SK-N-SH treated with all-trans-retinoic acid at 6 μM for 48 hours (cell line): ENCODE results near the gene URB2.

Experiments used
- ATAC-seq: fragments of 200-7000 bp; cut with Tn5 transposase; 3 replicates; pipeline ENCODE4 v1.9.1; 2020; ENCODE audit warnings: mild to moderate bottlenecking, moderate library complexity
- BACH2 ChIP-seq: fragments of 250-450 bp; sonication (Bioruptor Pico); IDR thresholded peaks from 2 replicates; pipeline ENCODE4 v1.9.0; 2021; ENCODE audit warnings: mild to moderate bottlenecking, borderline replicate concordance
- ESRRG ChIP-seq: fragments of 250-450 bp; sonication (Bioruptor Pico); IDR thresholded peaks from 2 replicates; pipeline ENCODE4 v1.6.1; 2021; ENCODE audit warnings: mild to moderate bottlenecking
- GLIS3 ChIP-seq: fragments of 250-450 bp; sonication (Bioruptor Pico); IDR thresholded peaks from 2 replicates; pipeline ENCODE4 v1.5.0; 2020; ENCODE audit warnings: mild to moderate bottlenecking, moderate library complexity
- ISL1 ChIP-seq: fragments of 250-450 bp; sonication (Bioruptor Pico); IDR thresholded peaks from 2 replicates; pipeline ENCODE4 v2.1.2; 2022; ENCODE audit warnings: mild to moderate bottlenecking, moderate library complexity
- OSR1 ChIP-seq: fragments of 250-450 bp; sonication (Bioruptor Pico); IDR thresholded peaks from 2 replicates; pipeline ENCODE4 v1.8.0; 2022; ENCODE audit warnings: moderate library complexity, mild to moderate bottlenecking, inconsistent platforms
- PPARA ChIP-seq: fragments of 250-450 bp; sonication (Bioruptor Pico); IDR thresholded peaks from 2 replicates; pipeline ENCODE4 v1.5.0; 2020; ENCODE audit warnings: mild to moderate bottlenecking, borderline replicate concordance
- RARB ChIP-seq: fragments of 250-450 bp; sonication (Bioruptor Pico); IDR thresholded peaks from 2 replicates; pipeline ENCODE4 v1.8.0; 2021; ENCODE audit warnings: mild to moderate bottlenecking, moderate library complexity
- SNAI2 ChIP-seq: fragments of 250-450 bp; sonication (Bioruptor Pico); IDR thresholded peaks from 2 replicates; pipeline ENCODE4 v1.5.0; 2020; ENCODE audit warnings: mild to moderate bottlenecking, moderate library complexity
- TCF4 ChIP-seq: fragments of 250-450 bp; sonication (Bioruptor Pico); IDR thresholded peaks from 2 replicates; pipeline ENCODE4 v1.8.0; 2021; ENCODE audit warnings: mild to moderate bottlenecking, moderate library complexity, borderline replicate concordance
- TOX ChIP-seq: fragments of 250-450 bp; sonication (Bioruptor Pico); IDR thresholded peaks from 2 replicates; pipeline ENCODE4 v1.8.0; 2021; ENCODE audit warnings: mild to moderate bottlenecking, moderate library complexity, borderline replicate concordance
- ZC3H10 ChIP-seq: fragments of 250-450 bp; sonication (Bioruptor Pico); IDR thresholded peaks from 2 replicates; pipeline ENCODE4 v1.5.1; 2021; ENCODE audit warnings: mild to moderate bottlenecking, moderate library complexity
- ZFP3 ChIP-seq: fragments of 250-450 bp; sonication (Bioruptor Pico); IDR thresholded peaks from 2 replicates; pipeline ENCODE4 v1.5.0; 2020; ENCODE audit warnings: mild to moderate bottlenecking, moderate library complexity
- ZNF70 ChIP-seq: fragments of 450-650 bp; formaldehyde crosslinking; IDR thresholded peaks from 2 replicates; pipeline ENCODE4 v1.5.0; 2020; ENCODE audit warnings: mild to moderate bottlenecking, moderate library complexity
- ZNF8 ChIP-seq: fragments of 450-650 bp; formaldehyde crosslinking; IDR thresholded peaks from 2 replicates; pipeline ENCODE4 v1.5.0; 2020; ENCODE audit warnings: mild to moderate bottlenecking, moderate library complexity
- TF ChIP-seq, protein P1 (sequence below): fragments of 250-450 bp; sonication (Bioruptor Pico); IDR thresholded peaks from 2 replicates; pipeline ENCODE4 v1.8.0; 2020; ENCODE audit warnings: mild to moderate bottlenecking, moderate library complexity, borderline replicate concordance
- TF ChIP-seq, protein P2 (sequence below): fragments of 250-450 bp; sonication (Bioruptor Pico); IDR thresholded peaks from 2 replicates; pipeline ENCODE4 v1.5.1; 2020; ENCODE audit warnings: low read depth, mild to moderate bottlenecking, moderate library complexity
- TF ChIP-seq, protein P3 (sequence below): fragments of 250-450 bp; sonication (Bioruptor Pico); IDR thresholded peaks from 2 replicates; pipeline ENCODE4 v1.5.0; 2020; ENCODE audit warnings: mild to moderate bottlenecking, moderate library complexity
- TF ChIP-seq, protein P4 (sequence below): fragments of 250-450 bp; sonication (Bioruptor Pico); IDR thresholded peaks from 2 replicates; pipeline ENCODE4 v1.5.1; 2021; ENCODE audit warnings: mild to moderate bottlenecking, moderate library complexity

URB2 gene

DNA sequence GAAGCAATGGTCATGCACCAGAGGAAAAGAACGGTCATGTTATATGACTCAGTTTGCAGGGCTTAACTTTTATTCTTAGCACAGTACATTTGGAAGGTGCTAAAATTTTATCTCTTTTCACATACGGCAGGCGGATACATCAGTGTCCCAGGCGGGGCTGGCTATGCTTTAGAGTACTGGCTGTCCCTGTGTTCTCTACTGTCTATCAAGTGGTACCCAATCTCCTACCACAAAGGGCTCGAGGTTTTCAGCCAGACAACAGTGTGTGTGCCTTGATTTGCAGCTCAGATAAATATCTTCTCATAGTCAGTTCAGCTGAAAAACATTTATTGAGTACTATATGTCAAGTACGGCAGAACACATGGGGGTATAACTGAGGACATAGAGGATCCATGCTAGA, 65.3 kb downstream of the URB2 start:
- TF ChIP-seq, protein P1, sequence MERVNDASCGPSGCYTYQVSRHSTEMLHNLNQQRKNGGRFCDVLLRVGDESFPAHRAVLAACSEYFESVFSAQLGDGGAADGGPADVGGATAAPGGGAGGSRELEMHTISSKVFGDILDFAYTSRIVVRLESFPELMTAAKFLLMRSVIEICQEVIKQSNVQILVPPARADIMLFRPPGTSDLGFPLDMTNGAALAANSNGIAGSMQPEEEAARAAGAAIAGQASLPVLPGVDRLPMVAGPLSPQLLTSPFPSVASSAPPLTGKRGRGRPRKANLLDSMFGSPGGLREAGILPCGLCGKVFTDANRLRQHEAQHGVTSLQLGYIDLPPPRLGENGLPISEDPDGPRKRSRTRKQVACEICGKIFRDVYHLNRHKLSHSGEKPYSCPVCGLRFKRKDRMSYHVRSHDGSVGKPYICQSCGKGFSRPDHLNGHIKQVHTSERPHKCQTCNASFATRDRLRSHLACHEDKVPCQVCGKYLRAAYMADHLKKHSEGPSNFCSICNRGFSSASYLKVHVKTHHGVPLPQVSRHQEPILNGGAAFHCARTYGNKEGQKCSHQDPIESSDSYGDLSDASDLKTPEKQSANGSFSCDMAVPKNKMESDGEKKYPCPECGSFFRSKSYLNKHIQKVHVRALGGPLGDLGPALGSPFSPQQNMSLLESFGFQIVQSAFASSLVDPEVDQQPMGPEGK (CRISPR knock-in tag), result no peak
- TF ChIP-seq ZFP3 (CRISPR knock-in tag), result no peak
- no peak for TF ChIP-seq SNAI2 (CRISPR knock-in tag)
- TF ChIP-seq ESRRG, result no peak
- TF ChIP-seq RARB, result no peak
- no peak for TF ChIP-seq PPARA (CRISPR knock-in tag)
- no peak for TF ChIP-seq OSR1 (CRISPR knock-in tag)
- no peak for TF ChIP-seq ZC3H10 (CRISPR knock-in tag)
- no peak for TF ChIP-seq GLIS3 (CRISPR knock-in tag)
- no peak for TF ChIP-seq BACH2 (CRISPR knock-in tag)

DNA sequence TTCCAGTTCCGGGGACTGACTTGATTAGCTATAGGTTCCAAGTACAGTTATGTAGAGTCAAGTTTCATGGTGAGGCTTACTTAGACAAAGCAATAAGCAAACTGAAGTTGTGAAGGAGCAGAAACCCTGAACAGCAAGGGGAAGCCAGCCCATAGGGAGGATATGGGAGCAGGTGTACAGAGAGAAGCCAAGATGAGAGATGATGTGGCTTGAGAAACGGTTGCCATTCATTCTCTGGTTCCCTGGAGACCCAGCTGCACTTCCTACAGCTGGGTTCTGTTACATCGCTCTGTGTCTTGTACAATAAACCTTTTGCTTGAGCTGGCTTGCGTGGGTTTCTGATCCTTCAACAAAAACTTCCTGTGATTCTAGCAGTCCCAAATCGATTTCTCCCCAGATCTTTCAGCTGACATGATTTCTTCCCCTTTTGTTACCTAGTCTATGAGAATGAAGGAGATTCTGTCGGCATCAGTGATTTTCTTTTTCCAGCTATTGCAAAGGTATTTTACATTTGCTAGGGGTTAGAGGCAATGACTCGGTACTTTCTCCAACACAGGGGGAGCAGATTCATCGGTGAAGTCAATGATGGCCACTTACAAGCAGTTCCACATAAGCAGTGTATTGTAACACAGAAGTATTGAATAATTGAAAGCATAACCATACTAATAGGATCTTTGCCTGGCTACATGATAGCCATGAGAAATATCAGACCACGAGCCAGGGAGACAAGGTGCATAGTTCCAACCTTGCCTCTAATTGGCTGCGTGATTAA, 67.3 kb downstream of the URB2 start:
- ATAC-seq, result no peak

More for the DNA sequence above, 65.3 kb downstream of the URB2 start:
- ATAC-seq, result no peak

DNA sequence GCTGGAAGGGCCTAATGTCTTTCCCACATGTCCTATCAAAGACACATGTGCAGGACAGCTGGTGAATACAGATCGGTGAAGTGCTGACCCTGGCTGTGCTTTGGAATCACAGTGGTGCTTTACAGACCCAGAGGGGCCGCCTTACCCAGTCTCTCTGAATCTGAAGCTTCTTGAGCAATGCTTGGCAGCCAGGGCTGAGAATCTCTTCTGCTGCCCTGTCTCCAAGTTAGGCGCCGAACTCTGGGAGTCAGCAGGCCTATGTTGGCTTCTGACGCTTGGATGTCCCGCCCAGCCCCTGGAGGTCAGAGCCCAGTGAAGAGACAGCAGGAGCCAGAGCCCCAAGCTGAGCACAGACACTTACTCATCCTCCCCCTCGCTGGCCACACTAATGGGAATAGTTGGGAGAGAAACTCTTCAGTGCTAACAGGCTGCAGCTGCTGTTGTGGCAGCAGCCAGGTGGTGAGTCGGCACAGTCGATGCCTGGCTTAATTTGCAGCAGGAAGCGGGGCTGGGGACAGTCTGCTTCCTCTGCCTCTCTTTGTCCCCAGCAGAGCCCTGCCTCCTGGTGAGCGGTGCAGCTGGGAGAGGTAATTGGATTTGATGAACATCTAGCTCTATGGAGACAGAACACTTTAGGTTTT, 68.1 kb downstream of the URB2 start:
- TF ChIP-seq, protein P2, sequence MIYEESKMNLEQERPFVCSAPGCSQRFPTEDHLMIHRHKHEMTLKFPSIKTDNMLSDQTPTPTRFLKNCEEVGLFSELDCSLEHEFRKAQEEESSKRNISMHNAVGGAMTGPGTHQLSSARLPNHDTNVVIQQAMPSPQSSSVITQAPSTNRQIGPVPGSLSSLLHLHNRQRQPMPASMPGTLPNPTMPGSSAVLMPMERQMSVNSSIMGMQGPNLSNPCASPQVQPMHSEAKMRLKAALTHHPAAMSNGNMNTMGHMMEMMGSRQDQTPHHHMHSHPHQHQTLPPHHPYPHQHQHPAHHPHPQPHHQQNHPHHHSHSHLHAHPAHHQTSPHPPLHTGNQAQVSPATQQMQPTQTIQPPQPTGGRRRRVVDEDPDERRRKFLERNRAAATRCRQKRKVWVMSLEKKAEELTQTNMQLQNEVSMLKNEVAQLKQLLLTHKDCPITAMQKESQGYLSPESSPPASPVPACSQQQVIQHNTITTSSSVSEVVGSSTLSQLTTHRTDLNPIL (CRISPR knock-in tag), result no peak
- TF ChIP-seq TCF4 (CRISPR knock-in tag) (peak; percentile 53; the same call in 1 of the 2 replicates), ZC3H10 (CRISPR knock-in tag) (no peak)
- TF ChIP-seq, protein P3, sequence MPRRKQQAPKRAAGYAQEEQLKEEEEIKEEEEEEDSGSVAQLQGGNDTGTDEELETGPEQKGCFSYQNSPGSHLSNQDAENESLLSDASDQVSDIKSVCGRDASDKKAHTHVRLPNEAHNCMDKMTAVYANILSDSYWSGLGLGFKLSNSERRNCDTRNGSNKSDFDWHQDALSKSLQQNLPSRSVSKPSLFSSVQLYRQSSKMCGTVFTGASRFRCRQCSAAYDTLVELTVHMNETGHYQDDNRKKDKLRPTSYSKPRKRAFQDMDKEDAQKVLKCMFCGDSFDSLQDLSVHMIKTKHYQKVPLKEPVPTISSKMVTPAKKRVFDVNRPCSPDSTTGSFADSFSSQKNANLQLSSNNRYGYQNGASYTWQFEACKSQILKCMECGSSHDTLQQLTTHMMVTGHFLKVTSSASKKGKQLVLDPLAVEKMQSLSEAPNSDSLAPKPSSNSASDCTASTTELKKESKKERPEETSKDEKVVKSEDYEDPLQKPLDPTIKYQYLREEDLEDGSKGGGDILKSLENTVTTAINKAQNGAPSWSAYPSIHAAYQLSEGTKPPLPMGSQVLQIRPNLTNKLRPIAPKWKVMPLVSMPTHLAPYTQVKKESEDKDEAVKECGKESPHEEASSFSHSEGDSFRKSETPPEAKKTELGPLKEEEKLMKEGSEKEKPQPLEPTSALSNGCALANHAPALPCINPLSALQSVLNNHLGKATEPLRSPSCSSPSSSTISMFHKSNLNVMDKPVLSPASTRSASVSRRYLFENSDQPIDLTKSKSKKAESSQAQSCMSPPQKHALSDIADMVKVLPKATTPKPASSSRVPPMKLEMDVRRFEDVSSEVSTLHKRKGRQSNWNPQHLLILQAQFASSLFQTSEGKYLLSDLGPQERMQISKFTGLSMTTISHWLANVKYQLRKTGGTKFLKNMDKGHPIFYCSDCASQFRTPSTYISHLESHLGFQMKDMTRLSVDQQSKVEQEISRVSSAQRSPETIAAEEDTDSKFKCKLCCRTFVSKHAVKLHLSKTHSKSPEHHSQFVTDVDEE (CRISPR knock-in tag), result 0 out of 2 replicates have a peak, but pooled peaks have one; percentile 32
- ATAC-seq, result peak; percentile 78

More for the DNA sequence above, 67.3 kb downstream of the URB2 start:
- TF ChIP-seq ZFP3 (CRISPR knock-in tag), result no peak
- TF ChIP-seq TOX, result no peak
- TF ChIP-seq, protein P4, sequence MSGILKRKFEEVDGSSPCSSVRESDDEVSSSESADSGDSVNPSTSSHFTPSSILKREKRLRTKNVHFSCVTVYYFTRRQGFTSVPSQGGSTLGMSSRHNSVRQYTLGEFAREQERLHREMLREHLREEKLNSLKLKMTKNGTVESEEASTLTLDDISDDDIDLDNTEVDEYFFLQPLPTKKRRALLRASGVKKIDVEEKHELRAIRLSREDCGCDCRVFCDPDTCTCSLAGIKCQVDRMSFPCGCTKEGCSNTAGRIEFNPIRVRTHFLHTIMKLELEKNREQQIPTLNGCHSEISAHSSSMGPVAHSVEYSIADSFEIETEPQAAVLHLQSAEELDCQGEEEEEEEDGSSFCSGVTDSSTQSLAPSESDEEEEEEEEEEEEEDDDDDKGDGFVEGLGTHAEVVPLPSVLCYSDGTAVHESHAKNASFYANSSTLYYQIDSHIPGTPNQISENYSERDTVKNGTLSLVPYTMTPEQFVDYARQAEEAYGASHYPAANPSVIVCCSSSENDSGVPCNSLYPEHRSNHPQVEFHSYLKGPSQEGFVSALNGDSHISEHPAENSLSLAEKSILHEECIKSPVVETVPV (CRISPR knock-in tag), result no peak
- TF ChIP-seq ESRRG, result no peak
- TF ChIP-seq ZNF8 (CRISPR knock-in tag), result no peak
- TF ChIP-seq, protein P3 (CRISPR knock-in tag), result no peak
- TF ChIP-seq OSR1 (CRISPR knock-in tag), result no peak
- no peak for TF ChIP-seq ZNF70 (CRISPR knock-in tag)
- TF ChIP-seq, protein P2 (CRISPR knock-in tag), result no peak
- no peak for TF ChIP-seq ISL1 (CRISPR knock-in tag)
- TF ChIP-seq, all 23 proteins: peak for 0
